Testis (tissue), 2 donors: ENCODE results near the gene GALNT9.

Experiments
- CTCF ChIP-seq, 3 experiments: fragments of 450-650 bp in 2 of 3; fragments of 200-600 bp in 1 of 3; sonication (generic) in 1 of 3; IDR thresholded peaks; one replicate each; pipeline ENCODE4 v1.5.1; 2016 to 2019; ENCODE audit warnings: antibody characterized with exemption in 3 of 3, mild to moderate bottlenecking in 2 of 3, moderate library complexity in 1 of 3
- POLR2A ChIP-seq: fragments of 450-650 bp; IDR thresholded peaks from one replicate; pipeline ENCODE4 v1.6.1; 2017; ENCODE audit warnings: antibody characterized with exemption, mild to moderate bottlenecking, moderate library complexity

GRCh38 chr12:132218915-132219314, 110.5 kb downstream of the GALNT9 start:
- TF ChIP-seq CTCF (IDR thresholded peaks at IDR 0.05): peak in 1 of 3 experiments; percentile 13
- no peak for TF ChIP-seq POLR2A
